ENCODE measurements around the gene DQX1. TPM values are rescaled to one million over a fixed set of nuclear protein-coding genes. Genes with fewer than 3 reads are reported as not detected.

The DQX1 gene
- total and polyA plus RNA-seq, 2 experiments from 2014 or later, result 0.32 to 0.52 TPM

DNA sequence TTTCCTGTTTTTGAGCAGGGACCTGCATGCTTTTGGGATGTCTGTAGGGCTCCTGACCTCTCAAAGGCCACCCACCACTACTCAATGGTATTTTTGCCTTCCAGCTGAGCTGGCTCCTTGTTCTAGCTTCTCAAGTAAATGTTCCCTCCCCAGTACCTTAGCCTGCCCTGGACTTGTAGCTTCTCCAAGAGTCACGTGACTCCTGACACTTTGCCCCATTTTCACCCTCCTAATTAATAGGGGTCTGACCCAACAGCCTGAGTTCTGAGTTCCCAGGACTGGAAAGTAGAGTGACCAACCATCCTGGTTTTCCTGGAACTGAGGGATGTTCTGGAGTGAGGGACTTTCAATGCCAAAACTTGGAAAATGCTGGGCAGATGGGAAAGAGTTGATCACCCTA, 30.6 kb downstream of the DQX1 start:
- ATAC-seq (no peak), DNase-seq (ENCODE audit: low spot score) (no peak)
- Mint-ChIP-seq H3K36me3 (ENCODE audit: low read depth) (peaks cover 31% of the 10 kb centered on the region), H3K9me3 (no peaks in the 10 kb centered on the region), H3K4me3 (no peak overlapping the region), H3K4me1 (peaks cover 22% of the 10 kb centered on the region), H3K27ac (no peak overlapping the region), H3K27me3 (ENCODE audit: insufficient read depth, low read depth, poor library complexity) (peaks cover 58% of the 10 kb centered on the region)
- 0 out of 2 replicates have a peak, but pooled peaks cover 5% of the 10 kb centered on the region for H3K36me3 ChIP-seq (ENCODE audit: insufficient read depth)
- no peak overlapping the region for H2AFZ ChIP-seq
- no peaks in the 10 kb centered on the region for H3K9me2 ChIP-seq (ENCODE audit: insufficient read depth)
- peaks cover 65% of the 10 kb centered on the region for H3K27me3 ChIP-seq (ENCODE audit: insufficient read depth)
- no peak overlapping the region for H3K27ac ChIP-seq (ENCODE audit: low read depth)
- no peak overlapping the region for H3K4me3 ChIP-seq
- H3K79me2 ChIP-seq (replicated peaks; ENCODE audit: insufficient read depth), result no peaks in the 10 kb centered on the region
- peaks cover 3% of the 10 kb centered on the region; the same call in 1 of the 2 replicates for H4K20me1 ChIP-seq (replicated peaks; ENCODE audit: insufficient read depth)
- no peak overlapping the region for H3K4me2 ChIP-seq
- peaks cover 24% of the 10 kb centered on the region for H3K4me1 ChIP-seq (ENCODE audit: insufficient read depth)
- peaks cover 26% of the 10 kb centered on the region for H3F3A ChIP-seq (replicated peaks; ENCODE audit: low read depth)
- TF ChIP-seq NANOG (IDR thresholded peaks at IDR 0.05; ENCODE audit: borderline replicate concordance) (no peak), EZH2 (IDR thresholded peaks at IDR 0.05; ENCODE audit: low read depth, unreplicated experiment) (no peak), EZH2phosphoT487 (IDR thresholded peaks at IDR 0.05; ENCODE audit: unreplicated experiment) (no peak), POLR2AphosphoS5 (IDR thresholded peaks at IDR 0.05; ENCODE audit: low read depth) (no peak), CREB1 (CRISPR knock-in tag; IDR thresholded peaks at IDR 0.05; ENCODE audit: low read depth) (no peak), STAT1 (IDR thresholded peaks at IDR 0.05; ENCODE audit: unreplicated experiment) (no peak), ZNF114 (CRISPR knock-in tag; IDR thresholded peaks at IDR 0.05) (no peak)
- TF ChIP-seq, protein P1, sequence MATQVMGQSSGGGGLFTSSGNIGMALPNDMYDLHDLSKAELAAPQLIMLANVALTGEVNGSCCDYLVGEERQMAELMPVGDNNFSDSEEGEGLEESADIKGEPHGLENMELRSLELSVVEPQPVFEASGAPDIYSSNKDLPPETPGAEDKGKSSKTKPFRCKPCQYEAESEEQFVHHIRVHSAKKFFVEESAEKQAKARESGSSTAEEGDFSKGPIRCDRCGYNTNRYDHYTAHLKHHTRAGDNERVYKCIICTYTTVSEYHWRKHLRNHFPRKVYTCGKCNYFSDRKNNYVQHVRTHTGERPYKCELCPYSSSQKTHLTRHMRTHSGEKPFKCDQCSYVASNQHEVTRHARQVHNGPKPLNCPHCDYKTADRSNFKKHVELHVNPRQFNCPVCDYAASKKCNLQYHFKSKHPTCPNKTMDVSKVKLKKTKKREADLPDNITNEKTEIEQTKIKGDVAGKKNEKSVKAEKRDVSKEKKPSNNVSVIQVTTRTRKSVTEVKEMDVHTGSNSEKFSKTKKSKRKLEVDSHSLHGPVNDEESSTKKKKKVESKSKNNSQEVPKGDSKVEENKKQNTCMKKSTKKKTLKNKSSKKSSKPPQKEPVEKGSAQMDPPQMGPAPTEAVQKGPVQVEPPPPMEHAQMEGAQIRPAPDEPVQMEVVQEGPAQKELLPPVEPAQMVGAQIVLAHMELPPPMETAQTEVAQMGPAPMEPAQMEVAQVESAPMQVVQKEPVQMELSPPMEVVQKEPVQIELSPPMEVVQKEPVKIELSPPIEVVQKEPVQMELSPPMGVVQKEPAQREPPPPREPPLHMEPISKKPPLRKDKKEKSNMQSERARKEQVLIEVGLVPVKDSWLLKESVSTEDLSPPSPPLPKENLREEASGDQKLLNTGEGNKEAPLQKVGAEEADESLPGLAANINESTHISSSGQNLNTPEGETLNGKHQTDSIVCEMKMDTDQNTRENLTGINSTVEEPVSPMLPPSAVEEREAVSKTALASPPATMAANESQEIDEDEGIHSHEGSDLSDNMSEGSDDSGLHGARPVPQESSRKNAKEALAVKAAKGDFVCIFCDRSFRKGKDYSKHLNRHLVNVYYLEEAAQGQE (IDR thresholded peaks at IDR 0.05; ENCODE audit: unreplicated experiment), result no peak
- TF ChIP-seq, protein P2, sequence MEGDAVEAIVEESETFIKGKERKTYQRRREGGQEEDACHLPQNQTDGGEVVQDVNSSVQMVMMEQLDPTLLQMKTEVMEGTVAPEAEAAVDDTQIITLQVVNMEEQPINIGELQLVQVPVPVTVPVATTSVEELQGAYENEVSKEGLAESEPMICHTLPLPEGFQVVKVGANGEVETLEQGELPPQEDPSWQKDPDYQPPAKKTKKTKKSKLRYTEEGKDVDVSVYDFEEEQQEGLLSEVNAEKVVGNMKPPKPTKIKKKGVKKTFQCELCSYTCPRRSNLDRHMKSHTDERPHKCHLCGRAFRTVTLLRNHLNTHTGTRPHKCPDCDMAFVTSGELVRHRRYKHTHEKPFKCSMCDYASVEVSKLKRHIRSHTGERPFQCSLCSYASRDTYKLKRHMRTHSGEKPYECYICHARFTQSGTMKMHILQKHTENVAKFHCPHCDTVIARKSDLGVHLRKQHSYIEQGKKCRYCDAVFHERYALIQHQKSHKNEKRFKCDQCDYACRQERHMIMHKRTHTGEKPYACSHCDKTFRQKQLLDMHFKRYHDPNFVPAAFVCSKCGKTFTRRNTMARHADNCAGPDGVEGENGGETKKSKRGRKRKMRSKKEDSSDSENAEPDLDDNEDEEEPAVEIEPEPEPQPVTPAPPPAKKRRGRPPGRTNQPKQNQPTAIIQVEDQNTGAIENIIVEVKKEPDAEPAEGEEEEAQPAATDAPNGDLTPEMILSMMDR (conservative IDR thresholded peaks at IDR 0.05; ENCODE audit: low read depth in 2 of 2), result no peak

DNA sequence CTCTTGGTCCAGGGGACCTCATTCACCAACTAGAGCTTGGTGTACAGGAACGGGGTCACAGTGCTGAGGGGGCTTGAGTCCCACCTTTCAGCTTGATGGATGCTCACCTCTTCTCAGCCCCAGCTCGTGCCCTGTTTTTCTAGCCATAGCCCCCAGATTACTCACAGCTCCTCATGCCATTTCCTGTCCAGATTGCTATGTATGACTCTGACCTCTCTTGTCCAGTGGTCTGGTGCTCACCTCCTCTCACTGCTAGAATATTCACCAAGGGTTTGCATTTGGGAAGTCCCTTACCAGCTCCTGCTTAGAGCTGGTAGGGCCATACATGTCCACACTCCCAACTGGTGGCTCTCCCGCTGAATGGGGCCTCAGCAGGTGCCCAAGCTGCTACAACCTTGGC, 32.5 kb downstream of the DQX1 start:
- Histone ChIP-seq H3F3A (replicated peaks; ENCODE audit: low read depth) (0 out of 2 replicates have a peak, but pooled peaks cover 14% of the 10 kb centered on the region), H3K9me2 (ENCODE audit: insufficient read depth) (no peaks in the 10 kb centered on the region), H2AFZ (no peak overlapping the region), H3K36me3 (ENCODE audit: insufficient read depth) (0 out of 2 replicates have a peak, but pooled peaks cover 5% of the 10 kb centered on the region), H3K4me2 (no peak overlapping the region), H3K4me1 (ENCODE audit: insufficient read depth) (peaks cover 10% of the 10 kb centered on the region; the same call in 1 of the 2 replicates), H3K79me2 (replicated peaks; ENCODE audit: insufficient read depth) (no peaks in the 10 kb centered on the region), H3K4me3 (no peak overlapping the region), H3K27ac (ENCODE audit: low read depth) (no peak overlapping the region), H3K27me3 (ENCODE audit: insufficient read depth) (peaks cover 46% of the 10 kb centered on the region), H4K20me1 (replicated peaks; ENCODE audit: insufficient read depth) (no peaks in the 10 kb centered on the region; the same call in 1 of the 2 replicates)
- no peaks in the 10 kb centered on the region; the same call in 2 of the 3 replicates for H3K9me3 Mint-ChIP-seq
- H3K36me3 Mint-ChIP-seq (ENCODE audit: low read depth), result peaks cover 43% of the 10 kb centered on the region
- no peak overlapping the region for H3K4me3 Mint-ChIP-seq
- peaks cover 41% of the 10 kb centered on the region for H3K27me3 Mint-ChIP-seq (ENCODE audit: insufficient read depth, low read depth, poor library complexity)
- peaks cover 11% of the 10 kb centered on the region for H3K4me1 Mint-ChIP-seq
- DNase-seq (ENCODE audit: low spot score) (no peak), ATAC-seq (no peak)
- no peak overlapping the region for H3K27ac Mint-ChIP-seq
- TF ChIP-seq POLR2AphosphoS5 (IDR thresholded peaks at IDR 0.05; ENCODE audit: low read depth) (no peak), EZH2phosphoT487 (IDR thresholded peaks at IDR 0.05; ENCODE audit: unreplicated experiment) (no peak), JUNB (IDR thresholded peaks at IDR 0.05; ENCODE audit: unreplicated experiment) (no peak), NANOG (IDR thresholded peaks at IDR 0.05; ENCODE audit: borderline replicate concordance) (no peak), CREB1 (CRISPR knock-in tag; IDR thresholded peaks at IDR 0.05; ENCODE audit: low read depth) (no peak), ZNF331 (CRISPR knock-in tag; IDR thresholded peaks at IDR 0.05; ENCODE audit: low read depth) (no peak), STAT1 (IDR thresholded peaks at IDR 0.05; ENCODE audit: unreplicated experiment) (no peak)
- TF ChIP-seq, protein P2 (conservative IDR thresholded peaks at IDR 0.05; ENCODE audit: low read depth in 2 of 2), result no peak
- TF ChIP-seq, protein P3, sequence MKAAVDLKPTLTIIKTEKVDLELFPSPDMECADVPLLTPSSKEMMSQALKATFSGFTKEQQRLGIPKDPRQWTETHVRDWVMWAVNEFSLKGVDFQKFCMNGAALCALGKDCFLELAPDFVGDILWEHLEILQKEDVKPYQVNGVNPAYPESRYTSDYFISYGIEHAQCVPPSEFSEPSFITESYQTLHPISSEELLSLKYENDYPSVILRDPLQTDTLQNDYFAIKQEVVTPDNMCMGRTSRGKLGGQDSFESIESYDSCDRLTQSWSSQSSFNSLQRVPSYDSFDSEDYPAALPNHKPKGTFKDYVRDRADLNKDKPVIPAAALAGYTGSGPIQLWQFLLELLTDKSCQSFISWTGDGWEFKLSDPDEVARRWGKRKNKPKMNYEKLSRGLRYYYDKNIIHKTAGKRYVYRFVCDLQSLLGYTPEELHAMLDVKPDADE (IDR thresholded peaks at IDR 0.05), result no peak

All from GM23338 (cell line).